ENCODE measurements around the gene SRCIN1.
A peak's percentile ranks its signal among the peaks of the same experiment; 100 is the strongest.

The SRCIN1 gene

GRCh38 chr17:38617074-38617860, 11.5 kb upstream of the SRCIN1 start:
- no peak for DNase-seq

- no peak for DNase-seq
Observed at GRCh38 chr17:38616361-38616760, 10.6 kb upstream of the SRCIN1 start.

- peak; percentile 19 for DNase-seq
Observed at GRCh38 chr17:38613981-38614779, 8.4 kb upstream of the SRCIN1 start.

- no peak for DNase-seq
Observed at GRCh38 chr17:38613525-38613980, 7.8 kb upstream of the SRCIN1 start.

GRCh38 chr17:38611872-38612376, 6.2 kb upstream of the SRCIN1 start:
- no peak for DNase-seq

GRCh38 chr17:38611070-38611786, 5.5 kb upstream of the SRCIN1 start:
- DNase-seq = no peak

GRCh38 chr17:38609280-38610031, 3.7 kb upstream of the SRCIN1 start:
- DNase-seq = no peak

GRCh38 chr17:38608648-38609047, 2.9 kb upstream of the SRCIN1 start:
- peak; percentile 45 for DNase-seq

- DNase-seq = peak; percentile 26
Observed at GRCh38 chr17:38606646-38607611, 1.2 kb upstream of the SRCIN1 start.

GRCh38 chr17:38605411-38605840, 326 bp downstream of the SRCIN1 start:
- peak; percentile 74 for DNase-seq

GRCh38 chr17:38604479-38605403, 1.0 kb downstream of the SRCIN1 start:
- DNase-seq = peak; percentile 50

- no peak for DNase-seq
Observed at GRCh38 chr17:38603786-38604478, 1.8 kb downstream of the SRCIN1 start.

GRCh38 chr17:38602956-38603785, 2.6 kb downstream of the SRCIN1 start:
- DNase-seq = no peak

- no peak for DNase-seq
Observed at GRCh38 chr17:38602453-38602852, 3.3 kb downstream of the SRCIN1 start.

GRCh38 chr17:38601539-38602351, 4.0 kb downstream of the SRCIN1 start:
- peak; percentile 22 for DNase-seq

GRCh38 chr17:38600906-38601305, 4.8 kb downstream of the SRCIN1 start:
- DNase-seq = no peak

- no peak for DNase-seq
Observed at GRCh38 chr17:38600416-38600815, 5.3 kb downstream of the SRCIN1 start.

Data from NCI-H146 (cell line).